Measurements from ENCODE around the gene HHEX. TPM values are rescaled to one million over a fixed set of nuclear protein-coding genes. Genes with fewer than 3 reads are reported as not detected.

Gene HHEX
- total and polyA plus RNA-seq, 12 donors, result 1.8 to 8.7 (median 4.3) TPM

DNA sequence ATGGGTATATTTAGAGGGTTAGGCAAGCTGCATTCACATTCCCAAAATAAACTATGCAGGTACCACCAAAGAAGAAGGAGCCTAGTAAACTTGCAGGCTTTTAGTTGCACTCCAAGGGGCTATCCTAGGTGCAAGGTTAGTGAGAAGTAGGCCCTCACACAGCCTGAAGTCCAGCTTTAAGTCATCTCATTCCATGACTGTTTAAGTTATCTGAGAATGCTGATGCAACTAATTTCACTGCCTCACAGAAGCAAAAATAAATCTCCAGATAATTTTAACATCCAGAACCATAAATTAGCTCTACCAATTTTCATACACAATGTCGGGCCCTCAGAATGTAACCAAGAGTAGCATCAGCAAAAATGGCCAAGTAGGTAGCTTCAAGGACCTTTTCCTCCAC is 34.3 kb upstream of the HHEX start:
- 93% methylated on average over 1 of the region's 1 CpG for WGBS, 2 donors
- TF ChIP-seq, protein P1, sequence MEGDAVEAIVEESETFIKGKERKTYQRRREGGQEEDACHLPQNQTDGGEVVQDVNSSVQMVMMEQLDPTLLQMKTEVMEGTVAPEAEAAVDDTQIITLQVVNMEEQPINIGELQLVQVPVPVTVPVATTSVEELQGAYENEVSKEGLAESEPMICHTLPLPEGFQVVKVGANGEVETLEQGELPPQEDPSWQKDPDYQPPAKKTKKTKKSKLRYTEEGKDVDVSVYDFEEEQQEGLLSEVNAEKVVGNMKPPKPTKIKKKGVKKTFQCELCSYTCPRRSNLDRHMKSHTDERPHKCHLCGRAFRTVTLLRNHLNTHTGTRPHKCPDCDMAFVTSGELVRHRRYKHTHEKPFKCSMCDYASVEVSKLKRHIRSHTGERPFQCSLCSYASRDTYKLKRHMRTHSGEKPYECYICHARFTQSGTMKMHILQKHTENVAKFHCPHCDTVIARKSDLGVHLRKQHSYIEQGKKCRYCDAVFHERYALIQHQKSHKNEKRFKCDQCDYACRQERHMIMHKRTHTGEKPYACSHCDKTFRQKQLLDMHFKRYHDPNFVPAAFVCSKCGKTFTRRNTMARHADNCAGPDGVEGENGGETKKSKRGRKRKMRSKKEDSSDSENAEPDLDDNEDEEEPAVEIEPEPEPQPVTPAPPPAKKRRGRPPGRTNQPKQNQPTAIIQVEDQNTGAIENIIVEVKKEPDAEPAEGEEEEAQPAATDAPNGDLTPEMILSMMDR (IDR thresholded peaks at IDR 0.05), result no peak
- Histone ChIP-seq H3K9me3 (no peaks in the 10 kb centered on the region), H3K36me3 (peaks cover 0 to 37% (median 0%) of the 10 kb centered on the region in 9 donors), H3K27ac (no peak overlapping the region), H3K27me3 (no peaks in the 10 kb centered on the region), H3K4me1 (no peaks in the 10 kb centered on the region), H3K4me3 (no peak overlapping the region)
- ATAC-seq (no peak), DNase-seq (no peak)
- intact Hi-C loops (cut with DNase I), result no loop called here

DNA sequence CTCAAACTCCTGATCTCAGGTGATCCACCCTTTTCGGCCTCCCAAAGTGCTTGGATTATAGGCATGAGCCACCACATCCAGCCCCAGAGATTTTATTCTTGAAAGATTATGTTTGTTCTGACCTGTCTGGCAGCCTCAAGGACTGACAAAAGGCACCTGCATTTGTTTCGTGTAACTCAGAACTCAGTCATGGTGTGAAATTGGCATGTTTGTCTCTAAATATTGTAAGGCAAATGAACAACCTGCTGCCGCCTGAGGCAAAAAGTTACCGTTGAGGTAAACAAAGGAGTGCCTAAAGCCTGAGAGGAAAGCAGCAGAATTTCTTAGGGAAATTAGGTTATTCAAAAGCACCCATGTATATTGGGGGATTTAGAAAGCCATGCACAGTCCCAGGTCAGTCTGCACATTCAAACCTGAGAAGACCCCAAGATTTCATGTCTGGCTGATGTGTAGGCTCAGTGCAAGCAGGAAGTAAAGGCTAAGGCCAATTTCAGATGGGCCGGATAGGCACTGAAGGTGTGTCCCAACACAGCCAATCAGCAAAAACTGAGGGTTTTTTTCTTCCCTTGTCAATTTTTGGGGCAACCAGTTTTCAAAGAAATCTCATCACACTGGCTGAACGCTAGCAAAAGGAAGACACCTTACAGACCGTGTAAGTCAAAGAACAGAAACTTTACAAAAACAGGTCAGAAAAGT is 33.3 kb upstream of the HHEX start:
- H3K36me3 ChIP-seq, result peaks cover 0 to 30% (median 0%) of the 10 kb centered on the region in 9 donors
- no peaks in the 10 kb centered on the region for H3K27me3 ChIP-seq
- TF ChIP-seq, protein P1 (IDR thresholded peaks at IDR 0.05), result no peak
- H3K9me3 ChIP-seq, result peaks cover 0 to 6% (median 0%) of the 10 kb centered on the region in 11 donors
- DNase-seq (no peak), ATAC-seq (no peak)
- intact Hi-C loops (cut with DNase I), result no loop called here
- 95% methylated on average over 7 of the region's 7 CpGs for WGBS, 2 donors
- H3K4me1 ChIP-seq, result no peaks in the 10 kb centered on the region
- H3K27ac ChIP-seq, result no peak overlapping the region
- no peak overlapping the region for H3K4me3 ChIP-seq

DNA sequence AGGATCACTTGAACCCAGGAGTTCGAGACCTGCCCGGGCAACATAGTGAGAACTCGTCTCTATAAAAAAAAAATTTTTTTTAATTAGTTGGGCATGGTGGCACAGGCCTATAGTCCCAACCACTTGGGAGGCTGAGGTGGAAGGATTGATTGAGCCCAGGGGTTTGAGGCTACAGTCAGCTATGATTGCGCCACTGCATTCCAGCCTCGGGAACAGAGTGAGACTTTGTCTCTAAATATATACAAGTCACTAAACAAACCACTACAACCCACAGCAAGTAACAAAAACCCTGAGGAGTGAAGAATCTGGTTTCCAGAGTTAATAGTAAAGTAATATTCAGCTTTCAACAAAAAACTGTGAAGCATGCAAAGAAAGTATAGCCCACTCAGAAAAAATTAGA is 32.7 kb upstream of the HHEX start:
- Histone ChIP-seq H3K9me3 (peaks cover 0 to 9% (median under 1%) of the 10 kb centered on the region in 11 donors), H3K36me3 (peaks cover 0 to 24% (median 0%) of the 10 kb centered on the region in 9 donors), H3K27ac (no peak overlapping the region), H3K4me1 (no peaks in the 10 kb centered on the region), H3K27me3 (no peaks in the 10 kb centered on the region), H3K4me3 (no peak overlapping the region)
- TF ChIP-seq, protein P1 (IDR thresholded peaks at IDR 0.05), result no peak
- 91 to 93% methylated on average over 5 of the region's 5 CpGs for WGBS, 2 donors
- intact Hi-C loops (cut with DNase I), result no loop called here
- DNase-seq (no peak), ATAC-seq (no peak)

DNA sequence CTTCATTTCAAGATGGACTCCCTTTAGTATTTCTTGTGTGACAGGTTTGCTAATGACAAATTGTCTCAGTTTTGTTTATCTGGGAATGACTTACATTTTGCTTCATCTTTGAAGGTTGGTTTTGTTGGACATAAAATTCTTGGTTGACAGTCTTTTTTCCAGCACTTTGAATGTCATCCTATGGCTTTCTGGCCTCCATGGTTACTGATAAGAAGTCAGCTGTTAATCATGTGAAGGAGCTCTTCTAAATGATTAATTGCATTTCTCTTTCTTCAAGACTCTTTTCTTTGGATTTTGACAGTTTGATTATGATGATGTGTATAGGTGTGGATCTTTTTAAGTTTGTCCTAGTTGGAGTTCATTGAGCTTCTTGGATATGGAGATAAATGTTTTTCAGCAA is 26.9 kb upstream of the HHEX start:
- Histone ChIP-seq H3K4me3 (no peak overlapping the region), H3K27ac (no peak overlapping the region), H3K27me3 (no peaks in the 10 kb centered on the region), H3K4me1 (no peaks in the 10 kb centered on the region), H3K9me3 (peaks cover 0 to 38% (median 19%) of the 10 kb centered on the region in 11 donors), H3K36me3 (no peaks in the 10 kb centered on the region)
- no peak for ATAC-seq
- TF ChIP-seq, protein P1 (IDR thresholded peaks at IDR 0.05), result no peak
- no peak for DNase-seq
- intact Hi-C loops (cut with DNase I), result loop anchor here in 1 of 10 donors (10.0 kb wide), 1 partner anchor 1198 kb away; no protein-coding TSS in a partner anchor

Data from heart right ventricle (tissue), 16 donors.